Lung (tissue), 12 donors: ENCODE measurements around the gene DNAH9. TPM values are rescaled to one million over a fixed set of nuclear protein-coding genes. Genes with fewer than 3 reads are reported as not detected.

Experiments
- ATAC-seq: fragments of 200-7000 bp; cut with Tn5 transposase; one replicate; pipeline ENCODE4 v1.9.1; 2020; ENCODE audit warnings: moderate number of reproducible peaks; ENCODE audit not compliant: insufficient read depth, low FRiP score
- DNase-seq, 3 donors: peaks; one replicate each; pipeline ENCODE4 v3.0.0-alpha.2; 2013 to 2017
- H3K27ac ChIP-seq, 2 donors: one replicate each; pipeline ENCODE4 v1.5.1; 2013; ENCODE audit warnings: mild to moderate bottlenecking in 2 of 2, moderate library complexity in 2 of 2, control low read depth in 1 of 2, inconsistent platforms in 1 of 2, low read depth in 1 of 2, low read length in 1 of 2
- H3K27me3 ChIP-seq, 3 donors: one replicate each; pipeline ENCODE4 v1.5.1; 2013; ENCODE audit warnings: low read length in 2 of 3; ENCODE audit not compliant: control insufficient read depth in 3 of 3, insufficient read depth in 3 of 3
- H3K36me3 ChIP-seq, 4 donors: one replicate each; pipeline ENCODE4 v1.5.1; 2013; ENCODE audit warnings: low read length in 4 of 4, mild to moderate bottlenecking in 1 of 4, moderate library complexity in 1 of 4; ENCODE audit not compliant: control insufficient read depth in 4 of 4, insufficient read depth in 4 of 4
- H3K4me1 ChIP-seq, 5 donors: one replicate each; pipeline ENCODE4 v1.5.1; 2013; ENCODE audit warnings: low read length in 5 of 5, mild to moderate bottlenecking in 2 of 5, moderate library complexity in 1 of 5; ENCODE audit not compliant: control insufficient read depth in 5 of 5, insufficient read depth in 5 of 5
- H3K4me3 ChIP-seq: one replicate; pipeline ENCODE4 v1.5.1; 2013; ENCODE audit warnings: mild to moderate bottlenecking, control low read depth, moderate library complexity
- H3K9ac ChIP-seq, 2 donors: one replicate each; pipeline ENCODE4 v1.5.1; 2013; ENCODE audit warnings: low read length in 2 of 2, control low read depth in 1 of 2; ENCODE audit not compliant: insufficient read depth in 1 of 2
- H3K9me3 ChIP-seq, 4 donors: one replicate each; pipeline ENCODE4 v1.5.1; 2013; ENCODE audit warnings: low read length in 3 of 4, mild to moderate bottlenecking in 1 of 4, moderate library complexity in 1 of 4; ENCODE audit not compliant: control insufficient read depth in 4 of 4, insufficient read depth in 3 of 4
- WGBS, 2 donors: extraction: QIAGEN DNeasy Blood & Tissue Kit; methylation state at CpG; one replicate each; pipeline ENCODE4 v1.1.7; 2013; 5-methylcytosine and 5-hydroxymethylcytosine counted together
- polyA plus RNA-seq, 2 donors: library from polyadenylated mRNA; stranded (reverse); fragments of 200-250 nt; gene quantifications; one replicate each; pipeline ENCODE4 v1.2.1, GENCODE V29; 2013
- total RNA-seq, 2 donors: library from RNA; depleted of rRNA in 1 of 2; stranded (reverse); fragments of >200 nt in 1 of 2; gene quantifications; one replicate each; pipeline ENCODE4 v1.2.1, GENCODE V29; 2014 to 2021
- TF ChIP-seq, protein P1 (sequence below): IDR thresholded peaks from 2 replicates; pipeline ENCODE4 v1.5.1; 2012; ENCODE audit warnings: mild to moderate bottlenecking; ENCODE audit errors: control extremely low read depth, extremely low read depth
- donor health status: control.
- donor health status: control.
- donor health status: Bipolar disorder and iron deficiency.
- donor health status: healthy.
- donor health status: DM: yes; HTN: yes; CAD: no.

Gene DNAH9
- total and polyA plus RNA-seq, 4 donors: 4.0 to 36.1 (median 20.9) TPM

DNA sequence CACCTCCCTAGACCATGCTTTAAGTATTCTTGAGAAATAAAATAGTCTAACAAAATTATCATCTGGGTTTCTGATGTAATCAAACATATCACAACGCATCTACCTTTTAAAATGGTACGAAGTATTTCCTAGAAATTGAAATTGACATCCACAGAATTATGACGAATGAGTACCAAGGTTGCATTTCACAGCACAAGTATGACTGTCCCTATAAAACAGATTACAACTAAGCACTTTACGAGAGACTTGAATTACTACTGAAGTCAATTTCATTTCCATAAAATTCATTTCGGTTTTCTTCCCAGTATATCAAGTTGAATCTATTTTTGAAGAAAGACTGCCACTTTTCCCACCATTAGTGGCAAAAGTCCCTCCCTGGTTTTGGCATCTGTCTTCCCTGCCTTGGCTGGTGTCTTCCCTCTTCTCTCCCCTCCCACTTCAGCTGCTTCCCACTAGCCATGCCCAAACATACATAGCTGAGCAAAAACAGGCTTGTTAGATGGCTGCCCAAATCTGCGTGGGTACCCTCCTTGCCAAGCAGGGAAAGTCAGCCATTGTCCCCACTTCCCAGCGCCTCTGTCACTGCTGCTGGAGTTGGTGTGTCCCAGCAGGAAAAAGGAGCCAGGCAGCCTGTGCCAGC, 29.2 kb downstream of the DNAH9 start:
- Histone ChIP-seq H3K4me1 (no peaks in the 10 kb centered on the region), H3K27me3 (no peaks in the 10 kb centered on the region), H3K9me3 (no peaks in the 10 kb centered on the region), H3K36me3 (no peaks in the 10 kb centered on the region), H3K9ac (no peak overlapping the region), H3K4me3 (no peak overlapping the region), H3K27ac (no peak overlapping the region)
- TF ChIP-seq, protein P1, sequence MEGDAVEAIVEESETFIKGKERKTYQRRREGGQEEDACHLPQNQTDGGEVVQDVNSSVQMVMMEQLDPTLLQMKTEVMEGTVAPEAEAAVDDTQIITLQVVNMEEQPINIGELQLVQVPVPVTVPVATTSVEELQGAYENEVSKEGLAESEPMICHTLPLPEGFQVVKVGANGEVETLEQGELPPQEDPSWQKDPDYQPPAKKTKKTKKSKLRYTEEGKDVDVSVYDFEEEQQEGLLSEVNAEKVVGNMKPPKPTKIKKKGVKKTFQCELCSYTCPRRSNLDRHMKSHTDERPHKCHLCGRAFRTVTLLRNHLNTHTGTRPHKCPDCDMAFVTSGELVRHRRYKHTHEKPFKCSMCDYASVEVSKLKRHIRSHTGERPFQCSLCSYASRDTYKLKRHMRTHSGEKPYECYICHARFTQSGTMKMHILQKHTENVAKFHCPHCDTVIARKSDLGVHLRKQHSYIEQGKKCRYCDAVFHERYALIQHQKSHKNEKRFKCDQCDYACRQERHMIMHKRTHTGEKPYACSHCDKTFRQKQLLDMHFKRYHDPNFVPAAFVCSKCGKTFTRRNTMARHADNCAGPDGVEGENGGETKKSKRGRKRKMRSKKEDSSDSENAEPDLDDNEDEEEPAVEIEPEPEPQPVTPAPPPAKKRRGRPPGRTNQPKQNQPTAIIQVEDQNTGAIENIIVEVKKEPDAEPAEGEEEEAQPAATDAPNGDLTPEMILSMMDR: no peak
- 86 to 92% methylated on average over 7 of the region's 7 CpGs for WGBS, 2 donors
- DNase-seq (no peak), ATAC-seq (no peak)

DNA sequence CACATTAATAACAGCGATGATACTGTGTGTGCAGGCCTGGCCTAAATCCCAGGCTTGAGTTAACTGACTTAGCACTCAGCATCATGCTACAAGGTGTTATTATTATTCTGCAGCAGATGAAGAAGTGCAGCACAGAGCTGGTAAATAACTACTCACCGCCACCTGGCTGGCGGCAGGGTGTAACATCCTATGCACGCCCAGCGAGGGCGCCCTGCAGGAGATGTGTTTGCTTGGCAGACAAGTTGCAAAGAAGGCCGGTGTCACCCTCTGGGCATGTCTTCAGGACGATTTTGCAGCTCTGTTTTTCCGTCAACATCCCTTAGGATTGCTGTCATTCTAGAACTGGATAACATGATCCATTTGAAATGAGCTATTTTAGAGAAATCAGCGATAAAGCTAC, 30.1 kb downstream of the DNAH9 start:
- no peak overlapping the region for H3K4me3 ChIP-seq
- no peaks in the 10 kb centered on the region for H3K9me3 ChIP-seq
- DNase-seq (no peak), ATAC-seq (no peak)
- TF ChIP-seq, protein P1: no peak
- no peak overlapping the region for H3K9ac ChIP-seq
- no peak overlapping the region for H3K27ac ChIP-seq
- 42 to 61% methylated on average over 10 of the region's 10 CpGs for WGBS, 2 donors
- H3K36me3 ChIP-seq: no peaks in the 10 kb centered on the region
- H3K27me3 ChIP-seq: no peaks in the 10 kb centered on the region
- H3K4me1 ChIP-seq: no peaks in the 10 kb centered on the region

DNA sequence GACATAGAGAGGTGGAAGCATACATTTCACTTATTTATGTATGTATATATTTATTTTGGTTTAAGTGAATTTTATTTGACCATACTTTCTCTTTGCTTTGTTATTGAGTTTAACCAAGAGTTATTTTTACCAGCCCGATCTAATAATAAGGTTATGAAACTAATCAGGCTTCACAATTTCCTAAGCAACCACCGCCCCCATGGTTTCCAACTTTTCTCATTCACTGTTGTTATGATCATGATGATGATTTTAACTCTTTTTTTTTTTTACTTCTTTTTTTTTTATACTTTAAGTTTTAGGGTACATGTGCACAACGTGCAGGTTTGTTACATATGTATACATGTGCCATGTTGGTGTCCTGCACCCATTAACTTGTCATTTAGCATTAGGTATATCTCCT, 30.6 kb downstream of the DNAH9 start:
- no peak overlapping the region for H3K27ac ChIP-seq
- no peaks in the 10 kb centered on the region for H3K36me3 ChIP-seq
- no peak overlapping the region for H3K4me3 ChIP-seq
- TF ChIP-seq, protein P1: no peak
- 86 to 88% methylated on average over 3 of the region's 3 CpGs for WGBS, 2 donors
- no peak for ATAC-seq
- DNase-seq: no peak
- H3K4me1 ChIP-seq: no peaks in the 10 kb centered on the region
- H3K9ac ChIP-seq: no peak overlapping the region
- H3K9me3 ChIP-seq: no peaks in the 10 kb centered on the region
- H3K27me3 ChIP-seq: no peaks in the 10 kb centered on the region

DNA sequence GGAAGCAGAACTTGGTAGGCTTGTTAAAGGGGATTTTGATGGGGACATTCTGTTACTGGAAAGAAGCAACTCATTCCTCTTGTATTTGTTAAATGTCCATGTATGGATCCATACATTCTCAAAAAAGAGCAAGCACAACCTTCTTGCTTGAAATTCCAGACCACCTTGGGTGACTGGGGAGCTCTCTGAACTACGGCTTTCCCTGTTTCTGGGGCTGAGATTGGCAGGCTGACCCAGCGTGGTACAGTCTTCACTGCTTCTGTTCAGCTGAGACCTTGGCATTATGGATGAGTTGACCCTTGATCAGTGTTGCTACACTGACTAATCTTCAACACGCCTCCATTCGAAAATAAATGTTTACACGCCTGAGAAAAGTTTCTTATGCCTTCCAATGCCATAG, 38.5 kb downstream of the DNAH9 start:
- no peak overlapping the region for H3K27ac ChIP-seq
- no peak overlapping the region for H3K4me3 ChIP-seq
- H3K36me3 ChIP-seq: no peaks in the 10 kb centered on the region
- WGBS, 2 donors: 86% methylated on average over 5 of the region's 5 CpGs
- H3K4me1 ChIP-seq: no peaks in the 10 kb centered on the region
- TF ChIP-seq, protein P1: no peak
- H3K27me3 ChIP-seq: no peaks in the 10 kb centered on the region
- ATAC-seq (no peak), DNase-seq (no peak)
- H3K9ac ChIP-seq: no peak overlapping the region
- no peaks in the 10 kb centered on the region for H3K9me3 ChIP-seq
